ENCODE results near the gene ZSCAN12.

Gene ZSCAN12

GRCh38 chr6:28353356-28353755 is 46.2 kb downstream of the ZSCAN12 start:
- DNase-seq, result no peak

- no peak for DNase-seq
Observed at GRCh38 chr6:28351493-28351925, 48.0 kb downstream of the ZSCAN12 start.

- DNase-seq, result no peak
Observed at GRCh38 chr6:28351087-28351486, 48.5 kb downstream of the ZSCAN12 start.

- DNase-seq, result peak; percentile 94
Observed at GRCh38 chr6:28349892-28350737, 49.4 kb downstream of the ZSCAN12 start, which contains the start of gene ZKSCAN3. Gene ZKSCAN3, plus strand, starts transcription at chr6:28349947. Its CDS starts 9,640 bp downstream, at chr6:28359587.

GRCh38 chr6:28349344-28349891 is 50.1 kb downstream of the ZSCAN12 start:
- DNase-seq, result no peak

GRCh38 chr6:28347119-28347518 is 52.4 kb downstream of the ZSCAN12 start:
- no peak for DNase-seq

GRCh38 chr6:28345201-28345600 is 54.3 kb downstream of the ZSCAN12 start:
- no peak for DNase-seq

- peak; percentile 75 for DNase-seq
Observed at GRCh38 chr6:28343898-28344677, 55.5 kb downstream of the ZSCAN12 start.

- DNase-seq, result no peak
Observed at GRCh38 chr6:28340310-28341095, 59.0 kb downstream of the ZSCAN12 start.

GRCh38 chr6:28337121-28337520 is 62.4 kb downstream of the ZSCAN12 start:
- peak; percentile 68 for DNase-seq

- peak; percentile 97 for DNase-seq
Observed at GRCh38 chr6:28336284-28337120, 63.0 kb downstream of the ZSCAN12 start.

- DNase-seq, result peak; percentile 99
Observed at GRCh38 chr6:28335564-28336283, 63.8 kb downstream of the ZSCAN12 start, which contains the start of gene ZSCAN31. Gene ZSCAN31, minus strand, starts transcription at chr6:28336148. Its CDS starts 6,465 bp downstream, at chr6:28329683.

GRCh38 chr6:28335040-28335563 is 64.4 kb downstream of the ZSCAN12 start:
- peak; percentile 95 for DNase-seq

GRCh38 chr6:28334286-28335039 is 65.1 kb downstream of the ZSCAN12 start:
- DNase-seq, result no peak

GRCh38 chr6:28333599-28334018 is 65.9 kb downstream of the ZSCAN12 start:
- DNase-seq, result no peak

GRCh38 chr6:28333047-28333446 is 66.5 kb downstream of the ZSCAN12 start:
- DNase-seq, result no peak

- peak; percentile 83 for DNase-seq
Observed at GRCh38 chr6:28330041-28330440, 69.5 kb downstream of the ZSCAN12 start.

Measured in hematopoietic multipotent progenitor cell treated with erythropoietin and hydrocortisone succinate and interleukin-3 and kit ligand, for 8 days (in vitro differentiated cells).